Panc1 (cell line): ENCODE measurements around the gene SLC27A1. TPM values are rescaled to one million over a fixed set of nuclear protein-coding genes. Genes with fewer than 3 reads are reported as not detected.

Experiments
- ATAC-seq: fragments of 200-7000 bp; cut with Tn5 transposase; 2 replicates; pipeline ENCODE4 v1.9.1; 2020; ENCODE audit warnings: mild to moderate bottlenecking, moderate library complexity
- BruUV-seq: library from RNA; stranded (reverse); fragments of 400-500 nt; replicated peaks from 2 replicates; lab custom pipeline; 2021; lab: Mats Ljungman, UMichigan
- CTCF ChIA-PET: fragments of 300-600 bp; sonication (Branson Sonifier 250); formaldehyde crosslinking; loops from one replicate; lab custom pipeline; 2022; ENCODE audit warnings: antibody characterized with exemption; lab: Charles Lee
- POLR2A ChIA-PET: fragments of 300-600 bp; sonication (Branson Sonifier 250); formaldehyde crosslinking; loops from one replicate; lab custom pipeline; 2022; ENCODE audit warnings: antibody characterized with exemption; lab: Charles Lee
- DNase-seq: peaks from one replicate; pipeline ENCODE4 v3.0.0-alpha.2; 2010; ENCODE audit warnings: low read depth, low spot score
- H3K27ac ChIP-seq: 2 replicates; pipeline ENCODE4 v1.5.1; 2011; ENCODE audit warnings: mild to moderate bottlenecking, low read length, inconsistent platforms
- H3K27me3 ChIP-seq: fragments of 200-500 bp; sonication (Bioruptor generic); 2 replicates; pipeline ENCODE4 v1.6.0; 2014; ENCODE audit warnings: low read length, inconsistent platforms; ENCODE audit not compliant: control insufficient read depth, insufficient read depth
- H3K36me3 ChIP-seq: fragments of 200-500 bp; sonication (Bioruptor generic); 2 replicates; pipeline ENCODE4 v1.5.1; 2014; ENCODE audit warnings: inconsistent platforms, mild to moderate bottlenecking, low read length, moderate library complexity; ENCODE audit not compliant: control insufficient read depth, insufficient read depth
- H3K4me1 ChIP-seq: 2 replicates; pipeline ENCODE4 v1.5.1; 2011; ENCODE audit warnings: inconsistent platforms, mild to moderate bottlenecking, low read length, moderate library complexity; ENCODE audit not compliant: control insufficient read depth, insufficient read depth
- H3K4me3 ChIP-seq, 2 experiments: 2 replicates each; pipeline ENCODE4 v1.5.1; 2011 to 2012; ENCODE audit warnings: low read depth in 2 of 2, low read length in 2 of 2, mild to moderate bottlenecking in 2 of 2, inconsistent platforms in 1 of 2, moderate library complexity in 1 of 2
- H3K9me3 ChIP-seq: fragments of 200-500 bp; sonication (Bioruptor generic); 2 replicates; pipeline ENCODE4 v1.5.1; 2014; ENCODE audit warnings: low read depth, mild to moderate bottlenecking, inconsistent platforms, low read length, moderate library complexity; ENCODE audit not compliant: control insufficient read depth, insufficient read depth
- CTCF ChIP-seq: fragments of 450-650 bp; IDR thresholded peaks from 2 replicates; pipeline ENCODE4 v1.5.1; 2017; ENCODE audit warnings: mild to moderate bottlenecking
- POLR2AphosphoS5 ChIP-seq: IDR thresholded peaks from 2 replicates; pipeline ENCODE4 v1.6.1; 2012; ENCODE audit warnings: mild to moderate bottlenecking, low read depth, low read length, moderate library complexity
- REST ChIP-seq, 2 experiments: IDR thresholded peaks; 2 replicates each; pipeline ENCODE4 v1.6.1; 2011 to 2012; ENCODE audit warnings: low read depth in 2 of 2, control low read depth in 1 of 2, low read length in 1 of 2, mild to moderate bottlenecking in 1 of 2, moderate library complexity in 1 of 2; ENCODE audit not compliant: insufficient read depth in 1 of 2
- SIN3A ChIP-seq: IDR thresholded peaks from 2 replicates; pipeline ENCODE4 v1.6.1; 2012; ENCODE audit warnings: low read depth, mild to moderate bottlenecking, low read length, moderate library complexity, borderline replicate concordance; ENCODE audit not compliant: insufficient read depth
- TCF7L2 ChIP-seq: IDR thresholded peaks from 2 replicates; pipeline ENCODE4 v1.6.1; 2011; ENCODE audit warnings: mild to moderate bottlenecking, low read depth, low read length, inconsistent platforms
- in situ Hi-C: cut with HindIII; loops from 2 replicates; pipeline ENCODE4 v1.10.0; 2016; ENCODE audit warnings: low sequenced_read_pairs, low pct_unique_long_range_greater_than_20kb
- intact Hi-C: fragments of 100-400 bp; cut with micrococcal nuclease; formaldehyde crosslinking; loops from one replicate; pipeline ENCODE4 v1.10.0; 2022; ENCODE audit not compliant: unreplicated experiment
- total RNA-seq: library from RNA; stranded (reverse); gene quantifications from one replicate; pipeline ENCODE4 v1.2.1, GENCODE V29; 2021; ENCODE audit not compliant: unreplicated experiment

SLC27A1 gene
- total RNA-seq, 1 experiment from 2014 or later: 5.4 TPM

GRCh38 chr19:17450264-17451075 is 19.9 kb upstream of the SLC27A1 start:
- ATAC-seq (no peak), DNase-seq (no peak)
- TF ChIP-seq REST (IDR thresholded peaks at IDR 0.05; ENCODE audit: insufficient read depth in 1 of 2, low read depth in 2 of 2, low read length in 1 of 2): no peak
- no peak for TF ChIP-seq CTCF
- BruUV-seq: no TSS peak
- Histone ChIP-seq H3K27ac (no peak overlapping the region), H3K36me3 (no peaks in the 10 kb centered on the region), H3K4me1 (no peaks in the 10 kb centered on the region), H3K4me3 (no peak overlapping the region), H3K9me3 (no peaks in the 10 kb centered on the region), H3K27me3 (no peaks in the 10 kb centered on the region)
- in situ Hi-C loops (no loop called here), intact Hi-C loops (no loop called here)
- CTCF ChIA-PET: interaction anchor here (0.6 to 0.7 kb wide), 2 partner anchors 14 to 171 kb away, joined by 4 to 9 read pairs; no protein-coding TSS in a partner anchor
- POLR2A ChIA-PET: interaction anchor here (0.6 kb wide), 1 partner anchor 155 kb away, joined by 6 read pairs; no protein-coding TSS in a partner anchor

GRCh38 chr19:17451820-17452219 is 18.5 kb upstream of the SLC27A1 start:
- intact Hi-C loops: no loop called here
- Histone ChIP-seq H3K27ac (no peak overlapping the region), H3K4me1 (no peaks in the 10 kb centered on the region)

More at GRCh38 chr19:17451820-17452219, 18.5 kb upstream of the SLC27A1 start:
- CTCF ChIA-PET: interaction anchor here (0.7 kb wide), 2 partner anchors 77 to 128 kb away, joined by 3 read pairs; no protein-coding TSS in a partner anchor
- H3K9me3 ChIP-seq: no peaks in the 10 kb centered on the region
- no TSS peak for BruUV-seq
- no peak for DNase-seq
- no peak for TF ChIP-seq POLR2AphosphoS5
- TF ChIP-seq REST (IDR thresholded peaks at IDR 0.05; ENCODE audit: insufficient read depth in 1 of 2, low read depth in 2 of 2, low read length in 1 of 2): no peak
- TF ChIP-seq CTCF: no peak
- TF ChIP-seq SIN3A: no peak
- no peak for TF ChIP-seq TCF7L2
- POLR2A ChIA-PET: no interaction called here
- H3K27me3 ChIP-seq: no peaks in the 10 kb centered on the region
- no peaks in the 10 kb centered on the region for H3K36me3 ChIP-seq
- ATAC-seq: no peak
- in situ Hi-C loops: no loop called here
- no peak overlapping the region for H3K4me3 ChIP-seq
